H1 (cell line): Measurements from ENCODE around the gene STIM1. TPM values are rescaled to one million over a fixed set of nuclear protein-coding genes. Genes with fewer than 3 reads are reported as not detected.

Experiments
- CBX8 ChIP-seq: fragments of 300-800, 300-1000 bp; sonication (generic); IDR thresholded peaks from 2 replicates; pipeline ENCODE4 v1.7.1; 2016; ENCODE audit warnings: low read depth, low read length, borderline replicate concordance
- CEBPB ChIP-seq: IDR thresholded peaks from 2 replicates; pipeline ENCODE4 v1.6.1; 2012; ENCODE audit warnings: low read depth, low read length
- CHD1 ChIP-seq: IDR thresholded peaks from 2 replicates; pipeline ENCODE4 v1.6.1; 2012; ENCODE audit warnings: low read depth, low read length, improper control_type of control experiment
- CHD7 ChIP-seq: fragments of 300-600 bp; sonication (generic); IDR thresholded peaks from 2 replicates; pipeline ENCODE4 v1.7.1; 2012; ENCODE audit warnings: low read length, moderate library complexity, mild to moderate bottlenecking, inconsistent platforms; ENCODE audit not compliant: insufficient replicate concordance
- CTBP2 ChIP-seq: IDR thresholded peaks from 2 replicates; pipeline ENCODE4 v1.7.0; 2011; ENCODE audit warnings: borderline replicate concordance, mild to moderate bottlenecking, moderate library complexity, mixed read lengths, low read length; ENCODE audit not compliant: insufficient read depth, insufficient read length
- MAFK ChIP-seq: IDR thresholded peaks from 2 replicates; pipeline ENCODE4 v1.6.1; 2012; ENCODE audit warnings: low read depth, mild to moderate bottlenecking, improper control_type of control experiment, low read length
- NRF1 ChIP-seq: IDR thresholded peaks from 2 replicates; pipeline ENCODE4 v1.6.1; 2011; ENCODE audit warnings: mild to moderate bottlenecking, low read depth, low read length, improper control_type of control experiment
- ZNF274 ChIP-seq: IDR thresholded peaks from 2 replicates; pipeline ENCODE4 v1.7.0; 2012; ENCODE audit warnings: low read length, borderline replicate concordance; ENCODE audit errors: extremely low read depth
- polyA plus RNA-seq, 7 experiments: library from polyadenylated mRNA; depleted of rRNA in 3 of 7; stranded (reverse) in 5 of 7; unstranded in 2 of 7; fragments of >200 nt in 5 of 7; fragments of 200-250 nt in 2 of 7; gene quantifications; 1 replicate in 5 of 7; 2 replicates in 1 of 7; 4 replicates in 1 of 7; pipeline versions ENCODE4 v1.2.1 to v1.2.3, GENCODE V29; 2011 to 2013; ENCODE audit warnings: missing spikeins in 2 of 7, mixed read lengths in 2 of 7
- total RNA-seq: library from RNA; stranded (reverse); fragmentation: NEBNext Ultra II Directional; extraction: Animal tissue kit (Norgen Biotek cat#: 25700); gene quantifications from 2 replicates; pipeline ENCODE4 v1.2.1, GENCODE V29; 2021

Gene STIM1
- total and polyA plus RNA-seq, 2 of the 8 experiments (the other 6 are each of a cell fraction or from before 2014, with no cell fraction given), result 11.1 to 12.2 TPM

- TF ChIP-seq CHD7 (no peak), CTBP2 (no peak), CBX8 (no peak), NRF1 (no peak), ZNF274 (no peak), CEBPB (no peak), CHD1 (no peak), MAFK (no peak)
These were observed 242.7 kb downstream of the STIM1 start (continued) for GRCh38 chr11:4098026-4098621.
